ES-I3 (cell line): ENCODE data around the gene HDGFL2.

Experiments
- H3K36me3 ChIP-seq: 2 replicates; pipeline ENCODE4 v1.6.1; 2013; ENCODE audit warnings: mild to moderate bottlenecking, low read length, control low read depth, moderate library complexity; ENCODE audit not compliant: insufficient read depth
- H3K4me1 ChIP-seq: 2 replicates; pipeline ENCODE4 v1.6.1; 2013; ENCODE audit warnings: mild to moderate bottlenecking, control low read depth, low read length; ENCODE audit not compliant: insufficient read depth
- H3K9ac ChIP-seq: 2 replicates; pipeline ENCODE4 v1.6.1; 2013; ENCODE audit warnings: low read depth, mild to moderate bottlenecking, low read length, moderate library complexity
- H3K9me3 ChIP-seq: 2 replicates; pipeline ENCODE4 v1.6.1; 2013; ENCODE audit warnings: mild to moderate bottlenecking, low read length, moderate library complexity; ENCODE audit not compliant: control insufficient read depth, insufficient read depth

The HDGFL2 gene

GRCh38 chr19:4542896-4543841 is 71.1 kb downstream of the HDGFL2 start:
- peaks cover 8% of the 10 kb centered on the region; the same call in 1 of the 2 replicates for H3K4me1 ChIP-seq
- no peak overlapping the region for H3K9ac ChIP-seq
- no peaks in the 10 kb centered on the region for H3K36me3 ChIP-seq
- no peaks in the 10 kb centered on the region for H3K9me3 ChIP-seq

GRCh38 chr19:4543842-4544647 is 71.9 kb downstream of the HDGFL2 start:
- Histone ChIP-seq H3K36me3 (no peaks in the 10 kb centered on the region), H3K9ac (no peak overlapping the region), H3K9me3 (no peaks in the 10 kb centered on the region), H3K4me1 (peaks cover 8% of the 10 kb centered on the region; the same call in 1 of the 2 replicates)

GRCh38 chr19:4547303-4548237 is 75.5 kb downstream of the HDGFL2 start:
- H3K4me1 ChIP-seq = no peaks in the 10 kb centered on the region
- no peaks in the 10 kb centered on the region for H3K9me3 ChIP-seq
- no peak overlapping the region for H3K9ac ChIP-seq
- H3K36me3 ChIP-seq = no peaks in the 10 kb centered on the region; the same call in none of the 2 replicates

DNA sequence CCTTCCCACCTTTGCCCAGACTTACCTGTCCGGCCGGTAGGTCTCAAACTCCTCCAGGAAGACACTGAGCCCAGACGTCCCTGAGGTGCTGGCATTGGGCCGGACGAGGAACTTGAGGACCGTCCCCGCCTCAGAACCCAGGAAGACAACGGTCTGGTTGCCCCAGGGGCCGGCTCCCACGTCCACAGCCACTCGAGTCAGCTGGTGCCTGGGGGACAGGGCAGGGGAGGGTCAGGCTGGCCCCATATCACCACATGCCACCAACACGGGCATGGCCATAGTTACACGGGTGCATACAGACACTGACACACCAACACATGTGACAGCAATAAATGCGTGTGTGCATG is 76.1 kb downstream of the HDGFL2 start:
- no peaks in the 10 kb centered on the region for H3K9me3 ChIP-seq
- H3K36me3 ChIP-seq = peaks cover 4% of the 10 kb centered on the region
- no peaks in the 10 kb centered on the region for H3K4me1 ChIP-seq
- H3K9ac ChIP-seq = no peak overlapping the region

DNA sequence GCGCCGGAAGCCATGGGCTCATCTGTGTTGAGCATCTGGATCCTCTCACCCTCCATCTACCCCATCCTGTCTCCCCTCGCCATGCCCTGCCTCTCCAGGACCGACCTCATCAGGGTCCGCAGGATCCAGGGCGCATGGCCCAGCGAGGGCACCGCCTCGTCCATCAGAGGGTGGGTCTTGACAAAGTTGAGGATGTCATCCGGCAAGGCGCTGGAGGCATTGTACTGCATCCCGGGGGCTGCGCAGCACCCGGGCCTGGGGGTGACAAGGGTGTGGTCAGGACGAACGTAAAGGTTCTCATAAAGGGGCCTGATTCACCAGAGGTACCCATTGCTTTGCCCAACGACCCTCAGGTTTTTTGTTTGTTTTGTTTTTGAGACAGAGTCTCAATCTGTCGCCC is 77.9 kb downstream of the HDGFL2 start:
- no peak overlapping the region for H3K9ac ChIP-seq
- H3K36me3 ChIP-seq = peaks cover 5% of the 10 kb centered on the region
- no peaks in the 10 kb centered on the region for H3K9me3 ChIP-seq
- no peaks in the 10 kb centered on the region for H3K4me1 ChIP-seq

- H3K36me3 ChIP-seq = peaks cover 5% of the 10 kb centered on the region
- H3K4me1 ChIP-seq = no peaks in the 10 kb centered on the region
- H3K9ac ChIP-seq = no peak overlapping the region
- H3K9me3 ChIP-seq = no peaks in the 10 kb centered on the region
Measured at GRCh38 chr19:4550479-4551050, 78.5 kb downstream of the HDGFL2 start.
